HEK293 (cell line): ENCODE measurements around the gene VSTM4.

ENCODE experiments used
- CTCF ChIA-PET: fragments of 350-600 bp; formaldehyde crosslinking; extraction: SDS; loops from one replicate; lab custom pipeline; 2021; ENCODE audit warnings: antibody characterized with exemption; lab: Yijun Ruan, JAX
- POLR2A ChIA-PET: fragments of 300-600 bp; formaldehyde crosslinking; extraction: SDS; loops from one replicate; lab custom pipeline; 2020; ENCODE audit warnings: antibody characterized with exemption, inconsistent platforms; lab: Yijun Ruan, JAX
- H3K27ac ChIP-seq: fragments of 200-500 bp; sonication (Bioruptor generic); 2 replicates; pipeline ENCODE4 v1.5.1; 2014; ENCODE audit warnings: low read depth, low read length, control low read depth, inconsistent platforms; ENCODE audit errors: extremely low read depth
- H3K36me3 ChIP-seq, 2 experiments: fragments of 200-500 bp in 1 of 2; sonication (Bioruptor generic) in 1 of 2; 1 replicate in 1 of 2; 2 replicates in 1 of 2; pipeline ENCODE4 v1.5.1; 2014 to 2017; ENCODE audit warnings: inconsistent platforms in 2 of 2, low read length in 2 of 2; ENCODE audit not compliant: control insufficient read depth in 2 of 2, insufficient read depth in 1 of 2
- H3K4me1 ChIP-seq: fragments of 200-500 bp; sonication (Bioruptor generic); 2 replicates; pipeline ENCODE4 v1.5.1; 2014; ENCODE audit warnings: mild to moderate bottlenecking, low read length, inconsistent platforms; ENCODE audit not compliant: control insufficient read depth, insufficient read depth
- H3K4me3 ChIP-seq: 2 replicates; pipeline ENCODE4 v1.5.1; 2011; ENCODE audit warnings: low read depth, mild to moderate bottlenecking, control low read depth, low read length, moderate library complexity
- H3K9me3 ChIP-seq: fragments of 200-500 bp; sonication (Bioruptor generic); 2 replicates; pipeline ENCODE4 v1.5.1; 2014; ENCODE audit warnings: low read depth, low read length, inconsistent platforms; ENCODE audit not compliant: control insufficient read depth, insufficient read depth
- AEBP2 ChIP-seq: fragments of 450-650 bp; formaldehyde crosslinking; IDR thresholded peaks from 2 replicates; pipeline ENCODE4 v1.5.1; 2016; ENCODE audit warnings: missing biosample characterization, missing genetic modification characterization, borderline replicate concordance
- GFI1B ChIP-seq: fragments of 450-650 bp; formaldehyde crosslinking; IDR thresholded peaks from 2 replicates; pipeline ENCODE4 v1.5.1; 2016; ENCODE audit warnings: missing biosample characterization, missing genetic modification characterization
- MEIS1 ChIP-seq: sonication (generic); formaldehyde crosslinking; IDR thresholded peaks from 2 replicates; pipeline ENCODE4 v1.8.1; 2022; ENCODE audit warnings: missing genetic modification reagents, mild to moderate bottlenecking, borderline replicate concordance
- REPIN1 ChIP-seq: fragments of 450-650 bp; formaldehyde crosslinking; IDR thresholded peaks from 2 replicates; pipeline ENCODE4 v1.5.1; 2017; ENCODE audit warnings: missing biosample characterization, missing genetic modification characterization, low read depth
- ZBTB20 ChIP-seq: fragments of 450-650 bp; formaldehyde crosslinking; IDR thresholded peaks from 2 replicates; pipeline ENCODE4 v1.5.1; 2016; ENCODE audit warnings: missing biosample characterization, missing genetic modification characterization
- ZNF18 ChIP-seq: fragments of 450-650 bp; formaldehyde crosslinking; IDR thresholded peaks from 2 replicates; pipeline ENCODE4 v1.5.1; 2016; ENCODE audit warnings: missing biosample characterization, missing genetic modification characterization
- ZNF211 ChIP-seq: fragments of 450-650 bp; formaldehyde crosslinking; IDR thresholded peaks from 2 replicates; pipeline ENCODE4 v1.5.1; 2016; ENCODE audit warnings: low read depth, missing biosample characterization, missing genetic modification characterization
- ZNF221 ChIP-seq: fragments of 450-650 bp; formaldehyde crosslinking; IDR thresholded peaks from 2 replicates; pipeline ENCODE4 v1.5.1; 2017; ENCODE audit warnings: missing biosample characterization, missing genetic modification characterization, borderline replicate concordance
- ZNF23 ChIP-seq: fragments of 450-650 bp; formaldehyde crosslinking; IDR thresholded peaks from 2 replicates; pipeline ENCODE4 v1.5.1; 2016; ENCODE audit warnings: missing biosample characterization, missing genetic modification characterization, borderline replicate concordance
- ZNF404 ChIP-seq: fragments of 450-650 bp; formaldehyde crosslinking; IDR thresholded peaks from 2 replicates; pipeline ENCODE4 v1.5.1; 2017; ENCODE audit warnings: missing biosample characterization, missing genetic modification characterization
- ZNF433 ChIP-seq: fragments of 450-650 bp; formaldehyde crosslinking; IDR thresholded peaks from 2 replicates; pipeline ENCODE4 v1.5.1; 2016; ENCODE audit warnings: missing biosample characterization, missing genetic modification characterization, low read depth
- ZNF654 ChIP-seq: fragments of 450-650 bp; formaldehyde crosslinking; IDR thresholded peaks from 2 replicates; pipeline ENCODE4 v1.5.1; 2016; ENCODE audit warnings: low read depth, missing biosample characterization, missing genetic modification characterization
- ZXDB ChIP-seq: fragments of 450-650 bp; formaldehyde crosslinking; IDR thresholded peaks from 2 replicates; pipeline ENCODE4 v1.5.1; 2016; ENCODE audit warnings: missing biosample characterization, missing genetic modification characterization
- TF ChIP-seq, protein P1 (sequence below): fragments of 450-650 bp; formaldehyde crosslinking; IDR thresholded peaks from 2 replicates; pipeline ENCODE4 v1.5.1; 2016; ENCODE audit warnings: missing biosample characterization, missing genetic modification characterization, borderline replicate concordance
- TF ChIP-seq, protein P2 (sequence below): fragments of 450-650 bp; formaldehyde crosslinking; conservative IDR thresholded peaks from 2 replicates; pipeline ENCODE4 v1.5.1; 2016; ENCODE audit warnings: low read depth, missing biosample characterization, missing genetic modification characterization

VSTM4 gene

DNA sequence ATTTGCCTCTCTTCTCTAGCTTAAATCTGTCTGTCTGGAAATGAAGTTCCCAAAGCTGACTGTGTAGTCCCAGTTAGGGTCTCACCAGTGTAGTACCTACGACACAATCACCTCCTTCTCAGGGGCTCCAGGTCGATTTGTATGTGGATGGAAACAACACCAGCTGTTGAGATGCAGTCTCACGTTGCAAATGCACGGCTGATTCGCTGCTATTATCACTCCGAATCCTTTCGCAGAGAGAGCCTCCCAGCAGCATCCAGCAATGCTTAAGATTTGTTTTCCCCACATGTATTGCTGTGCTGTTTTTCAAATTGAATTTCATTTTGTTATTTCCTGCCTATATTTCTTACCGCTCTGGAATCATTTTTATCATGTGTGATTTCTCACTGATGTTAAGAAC, 16.3 kb downstream of the VSTM4 start:
- TF ChIP-seq MEIS1 (CRISPR knock-in tag) = no peak
- TF ChIP-seq ZXDB (tag by site-specific recombination) = no peak
- TF ChIP-seq ZNF18 = no peak
- no peak for TF ChIP-seq ZBTB20 (tag by site-specific recombination)
- no peak for TF ChIP-seq ZNF211 (tag by site-specific recombination)
- no peak for TF ChIP-seq ZNF221
- TF ChIP-seq ZNF654 (tag by site-specific recombination) = no peak
- TF ChIP-seq REPIN1 (tag by site-specific recombination) = no peak
- TF ChIP-seq, protein P1, sequence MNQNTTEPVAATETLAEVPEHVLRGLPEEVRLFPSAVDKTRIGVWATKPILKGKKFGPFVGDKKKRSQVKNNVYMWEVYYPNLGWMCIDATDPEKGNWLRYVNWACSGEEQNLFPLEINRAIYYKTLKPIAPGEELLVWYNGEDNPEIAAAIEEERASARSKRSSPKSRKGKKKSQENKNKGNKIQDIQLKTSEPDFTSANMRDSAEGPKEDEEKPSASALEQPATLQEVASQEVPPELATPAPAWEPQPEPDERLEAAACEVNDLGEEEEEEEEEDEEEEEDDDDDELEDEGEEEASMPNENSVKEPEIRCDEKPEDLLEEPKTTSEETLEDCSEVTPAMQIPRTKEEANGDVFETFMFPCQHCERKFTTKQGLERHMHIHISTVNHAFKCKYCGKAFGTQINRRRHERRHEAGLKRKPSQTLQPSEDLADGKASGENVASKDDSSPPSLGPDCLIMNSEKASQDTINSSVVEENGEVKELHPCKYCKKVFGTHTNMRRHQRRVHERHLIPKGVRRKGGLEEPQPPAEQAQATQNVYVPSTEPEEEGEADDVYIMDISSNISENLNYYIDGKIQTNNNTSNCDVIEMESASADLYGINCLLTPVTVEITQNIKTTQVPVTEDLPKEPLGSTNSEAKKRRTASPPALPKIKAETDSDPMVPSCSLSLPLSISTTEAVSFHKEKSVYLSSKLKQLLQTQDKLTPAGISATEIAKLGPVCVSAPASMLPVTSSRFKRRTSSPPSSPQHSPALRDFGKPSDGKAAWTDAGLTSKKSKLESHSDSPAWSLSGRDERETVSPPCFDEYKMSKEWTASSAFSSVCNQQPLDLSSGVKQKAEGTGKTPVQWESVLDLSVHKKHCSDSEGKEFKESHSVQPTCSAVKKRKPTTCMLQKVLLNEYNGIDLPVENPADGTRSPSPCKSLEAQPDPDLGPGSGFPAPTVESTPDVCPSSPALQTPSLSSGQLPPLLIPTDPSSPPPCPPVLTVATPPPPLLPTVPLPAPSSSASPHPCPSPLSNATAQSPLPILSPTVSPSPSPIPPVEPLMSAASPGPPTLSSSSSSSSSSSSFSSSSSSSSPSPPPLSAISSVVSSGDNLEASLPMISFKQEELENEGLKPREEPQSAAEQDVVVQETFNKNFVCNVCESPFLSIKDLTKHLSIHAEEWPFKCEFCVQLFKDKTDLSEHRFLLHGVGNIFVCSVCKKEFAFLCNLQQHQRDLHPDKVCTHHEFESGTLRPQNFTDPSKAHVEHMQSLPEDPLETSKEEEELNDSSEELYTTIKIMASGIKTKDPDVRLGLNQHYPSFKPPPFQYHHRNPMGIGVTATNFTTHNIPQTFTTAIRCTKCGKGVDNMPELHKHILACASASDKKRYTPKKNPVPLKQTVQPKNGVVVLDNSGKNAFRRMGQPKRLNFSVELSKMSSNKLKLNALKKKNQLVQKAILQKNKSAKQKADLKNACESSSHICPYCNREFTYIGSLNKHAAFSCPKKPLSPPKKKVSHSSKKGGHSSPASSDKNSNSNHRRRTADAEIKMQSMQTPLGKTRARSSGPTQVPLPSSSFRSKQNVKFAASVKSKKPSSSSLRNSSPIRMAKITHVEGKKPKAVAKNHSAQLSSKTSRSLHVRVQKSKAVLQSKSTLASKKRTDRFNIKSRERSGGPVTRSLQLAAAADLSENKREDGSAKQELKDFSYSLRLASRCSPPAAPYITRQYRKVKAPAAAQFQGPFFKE (tag by site-specific recombination) = no peak
- TF ChIP-seq AEBP2 (tag by site-specific recombination) = no peak
- no peak for TF ChIP-seq ZNF404
- no peak for TF ChIP-seq ZNF433 (tag by site-specific recombination)
- TF ChIP-seq, protein P2, sequence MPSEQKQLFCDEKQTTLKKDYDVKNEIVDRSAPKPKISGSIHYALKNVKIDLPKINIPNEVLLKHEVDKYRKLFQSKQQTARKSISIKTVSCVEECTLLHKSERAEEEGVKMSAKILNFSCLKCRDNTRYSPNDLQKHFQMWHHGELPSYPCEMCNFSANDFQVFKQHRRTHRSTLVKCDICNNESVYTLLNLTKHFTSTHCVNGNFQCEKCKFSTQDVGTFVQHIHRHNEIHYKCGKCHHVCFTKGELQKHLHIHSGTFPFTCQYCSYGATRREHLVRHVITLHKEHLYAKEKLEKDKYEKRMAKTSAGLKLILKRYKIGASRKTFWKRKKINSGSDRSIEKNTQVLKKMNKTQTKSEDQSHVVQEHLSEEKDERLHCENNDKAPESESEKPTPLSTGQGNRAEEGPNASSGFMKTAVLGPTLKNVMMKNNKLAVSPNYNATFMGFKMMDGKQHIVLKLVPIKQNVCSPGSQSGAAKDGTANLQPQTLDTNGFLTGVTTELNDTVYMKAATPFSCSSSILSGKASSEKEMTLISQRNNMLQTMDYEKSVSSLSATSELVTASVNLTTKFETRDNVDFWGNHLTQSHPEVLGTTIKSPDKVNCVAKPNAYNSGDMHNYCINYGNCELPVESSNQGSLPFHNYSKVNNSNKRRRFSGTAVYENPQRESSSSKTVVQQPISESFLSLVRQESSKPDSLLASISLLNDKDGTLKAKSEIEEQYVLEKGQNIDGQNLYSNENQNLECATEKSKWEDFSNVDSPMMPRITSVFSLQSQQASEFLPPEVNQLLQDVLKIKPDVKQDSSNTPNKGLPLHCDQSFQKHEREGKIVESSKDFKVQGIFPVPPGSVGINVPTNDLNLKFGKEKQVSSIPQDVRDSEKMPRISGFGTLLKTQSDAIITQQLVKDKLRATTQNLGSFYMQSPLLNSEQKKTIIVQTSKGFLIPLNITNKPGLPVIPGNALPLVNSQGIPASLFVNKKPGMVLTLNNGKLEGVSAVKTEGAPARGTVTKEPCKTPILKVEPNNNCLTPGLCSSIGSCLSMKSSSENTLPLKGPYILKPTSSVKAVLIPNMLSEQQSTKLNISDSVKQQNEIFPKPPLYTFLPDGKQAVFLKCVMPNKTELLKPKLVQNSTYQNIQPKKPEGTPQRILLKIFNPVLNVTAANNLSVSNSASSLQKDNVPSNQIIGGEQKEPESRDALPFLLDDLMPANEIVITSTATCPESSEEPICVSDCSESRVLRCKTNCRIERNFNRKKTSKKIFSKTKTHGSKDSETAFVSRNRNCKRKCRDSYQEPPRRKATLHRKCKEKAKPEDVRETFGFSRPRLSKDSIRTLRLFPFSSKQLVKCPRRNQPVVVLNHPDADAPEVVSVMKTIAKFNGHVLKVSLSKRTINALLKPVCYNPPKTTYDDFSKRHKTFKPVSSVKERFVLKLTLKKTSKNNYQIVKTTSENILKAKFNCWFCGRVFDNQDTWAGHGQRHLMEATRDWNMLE (tag by site-specific recombination) = no peak
- TF ChIP-seq ZNF23 (tag by site-specific recombination) = no peak
- no peak for TF ChIP-seq GFI1B (tag by site-specific recombination)
- ChIA-PET POLR2A (no interaction called here), CTCF (interaction anchor here (0.7 kb wide), 1 partner anchor 421 kb away, joined by 3 read pairs; no protein-coding TSS in a partner anchor)
- Histone ChIP-seq H3K4me1 (no peaks in the 10 kb centered on the region), H3K36me3 (no peaks in the 10 kb centered on the region), H3K4me3 (no peak overlapping the region), H3K27ac (no peak overlapping the region), H3K9me3 (no peaks in the 10 kb centered on the region)
